ENCODE results near the gene MMP28.

Gene MMP28

DNA sequence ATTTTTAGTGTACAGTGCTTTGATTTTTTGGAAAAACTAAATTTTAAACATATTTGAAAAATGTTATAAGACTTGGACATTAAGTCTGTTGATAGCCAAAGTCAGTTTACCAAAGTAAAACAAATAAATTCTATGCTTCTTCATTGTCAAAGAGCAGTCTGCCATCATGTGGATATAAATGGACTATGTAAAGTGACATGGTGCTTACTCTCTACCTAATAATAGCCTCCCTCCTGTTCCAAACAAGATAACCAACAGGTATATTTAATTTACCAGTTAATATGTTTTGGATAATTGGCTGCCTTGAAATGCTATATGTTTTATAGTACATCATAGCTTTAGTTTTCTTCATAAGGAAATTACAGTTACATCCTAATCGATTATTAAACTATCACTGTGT lies 29.8 kb upstream of the MMP28 start:
- TF ChIP-seq ZFX (IDR thresholded peaks at IDR 0.05) = no peak
- TF ChIP-seq, protein P1, sequence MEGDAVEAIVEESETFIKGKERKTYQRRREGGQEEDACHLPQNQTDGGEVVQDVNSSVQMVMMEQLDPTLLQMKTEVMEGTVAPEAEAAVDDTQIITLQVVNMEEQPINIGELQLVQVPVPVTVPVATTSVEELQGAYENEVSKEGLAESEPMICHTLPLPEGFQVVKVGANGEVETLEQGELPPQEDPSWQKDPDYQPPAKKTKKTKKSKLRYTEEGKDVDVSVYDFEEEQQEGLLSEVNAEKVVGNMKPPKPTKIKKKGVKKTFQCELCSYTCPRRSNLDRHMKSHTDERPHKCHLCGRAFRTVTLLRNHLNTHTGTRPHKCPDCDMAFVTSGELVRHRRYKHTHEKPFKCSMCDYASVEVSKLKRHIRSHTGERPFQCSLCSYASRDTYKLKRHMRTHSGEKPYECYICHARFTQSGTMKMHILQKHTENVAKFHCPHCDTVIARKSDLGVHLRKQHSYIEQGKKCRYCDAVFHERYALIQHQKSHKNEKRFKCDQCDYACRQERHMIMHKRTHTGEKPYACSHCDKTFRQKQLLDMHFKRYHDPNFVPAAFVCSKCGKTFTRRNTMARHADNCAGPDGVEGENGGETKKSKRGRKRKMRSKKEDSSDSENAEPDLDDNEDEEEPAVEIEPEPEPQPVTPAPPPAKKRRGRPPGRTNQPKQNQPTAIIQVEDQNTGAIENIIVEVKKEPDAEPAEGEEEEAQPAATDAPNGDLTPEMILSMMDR (conservative IDR thresholded peaks at IDR 0.05) = no peak
- no peak overlapping the region for H3K27ac ChIP-seq

DNA sequence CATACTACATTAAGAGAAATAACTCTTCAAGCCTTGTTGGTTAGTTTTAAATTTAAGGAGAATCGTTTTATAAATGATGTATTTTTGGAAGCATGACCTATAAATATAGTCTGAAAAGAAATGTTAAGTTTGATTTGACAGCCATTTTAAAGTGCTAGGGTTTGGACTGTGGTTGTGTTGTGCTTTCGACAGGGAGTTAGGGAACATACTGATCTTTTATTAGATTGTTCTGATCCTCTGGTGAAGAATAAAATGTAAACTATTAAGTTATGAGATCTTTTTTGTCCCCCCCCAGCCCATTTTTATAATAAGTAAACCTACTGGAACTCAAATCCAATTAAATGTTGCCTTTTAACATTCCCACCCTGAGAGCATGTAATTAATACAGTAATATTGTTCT lies 25.9 kb upstream of the MMP28 start:
- no peak overlapping the region for H3K27ac ChIP-seq
- TF ChIP-seq ZFX (IDR thresholded peaks at IDR 0.05) = no peak
- TF ChIP-seq, protein P1 (conservative IDR thresholded peaks at IDR 0.05) = no peak

DNA sequence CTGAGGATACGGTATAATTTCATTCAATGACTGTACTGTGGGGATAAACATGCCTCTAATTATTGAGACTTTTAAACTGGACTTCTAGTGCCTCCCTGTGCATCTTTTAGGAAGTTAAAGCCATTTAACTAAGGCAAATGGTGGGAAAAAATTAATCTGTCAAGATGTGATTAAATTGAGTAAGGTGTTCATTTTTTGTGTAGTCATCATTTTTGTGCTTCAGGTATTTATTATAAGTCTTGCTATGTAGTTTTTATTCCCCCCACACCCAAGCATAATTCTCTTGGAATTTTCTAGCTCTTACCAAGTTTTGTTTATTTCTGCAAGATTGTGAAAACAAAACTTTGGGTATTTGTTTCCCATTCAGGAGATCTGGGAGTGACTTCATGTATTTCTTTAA lies 24.0 kb upstream of the MMP28 start:
- H3K27ac ChIP-seq = no peak overlapping the region
- TF ChIP-seq, protein P1 (conservative IDR thresholded peaks at IDR 0.05) = no peak
- TF ChIP-seq ZFX (IDR thresholded peaks at IDR 0.05) = no peak

DNA sequence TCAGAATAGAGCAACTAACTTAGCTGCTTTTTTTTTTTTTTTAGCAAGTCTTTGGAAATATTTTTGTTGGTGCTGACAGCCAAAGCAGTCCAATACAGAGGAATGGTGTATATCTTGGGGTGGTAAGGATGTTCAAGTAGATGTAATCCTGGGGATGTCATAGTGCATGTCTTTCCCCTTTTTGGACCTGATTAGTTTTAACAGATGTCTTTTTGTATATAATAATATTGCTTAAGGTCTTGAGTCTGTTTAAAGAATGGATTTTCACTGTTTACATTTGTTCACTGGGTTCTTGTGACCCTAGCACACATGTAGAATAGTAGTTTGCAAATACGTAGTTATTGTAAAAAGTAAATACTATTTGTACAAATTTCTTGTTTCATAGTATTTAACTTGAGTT lies 21.8 kb upstream of the MMP28 start:
- TF ChIP-seq, protein P1 (conservative IDR thresholded peaks at IDR 0.05) = no peak
- TF ChIP-seq ZFX (IDR thresholded peaks at IDR 0.05) = no peak
- H3K27ac ChIP-seq = no peak overlapping the region

DNA sequence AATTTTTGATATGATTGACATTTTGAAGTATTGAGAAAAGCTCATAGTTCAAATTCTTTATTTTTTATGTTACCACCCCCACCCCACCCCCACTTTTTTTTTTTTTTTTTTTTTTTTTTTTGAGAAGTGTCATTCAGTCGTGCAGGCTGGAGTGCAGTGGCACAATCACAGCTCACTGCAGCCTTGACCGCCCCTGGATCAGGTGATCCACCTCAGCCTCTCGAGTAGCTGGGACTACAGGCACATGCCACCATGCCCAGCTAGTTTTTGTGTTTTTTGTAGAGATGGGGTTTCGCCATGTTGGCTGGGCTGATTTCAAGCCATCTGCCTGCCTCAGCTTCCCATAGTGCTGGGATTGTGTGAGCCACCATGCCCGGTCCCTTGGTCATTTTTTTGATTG lies 21.3 kb upstream of the MMP28 start:
- TF ChIP-seq, protein P1 (conservative IDR thresholded peaks at IDR 0.05) = no peak
- TF ChIP-seq ZFX (IDR thresholded peaks at IDR 0.05) = no peak
- no peak overlapping the region for H3K27ac ChIP-seq

DNA sequence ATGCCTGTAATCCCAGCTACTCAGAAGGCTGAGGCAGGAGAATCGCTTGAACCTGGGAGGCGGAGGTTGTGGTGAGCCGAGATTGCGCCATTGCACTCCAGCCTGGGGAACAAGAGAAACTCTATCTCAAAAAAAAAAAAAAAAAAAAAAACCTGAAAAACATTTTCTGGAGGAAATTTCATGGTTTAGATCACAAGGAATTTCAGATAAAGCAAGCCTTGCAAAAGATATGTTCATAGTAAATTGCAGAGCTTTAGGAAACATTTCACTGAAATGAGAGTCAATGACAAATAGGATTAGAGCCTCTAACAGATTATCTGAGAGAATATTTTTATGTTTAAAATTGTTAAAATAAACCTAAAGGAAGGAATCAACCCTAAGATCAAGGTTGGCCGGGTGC lies 17.0 kb upstream of the MMP28 start:
- H3K27ac ChIP-seq = no peak overlapping the region
- TF ChIP-seq, protein P1 (conservative IDR thresholded peaks at IDR 0.05) = no peak
- no peak for TF ChIP-seq ZFX (IDR thresholded peaks at IDR 0.05)

DNA sequence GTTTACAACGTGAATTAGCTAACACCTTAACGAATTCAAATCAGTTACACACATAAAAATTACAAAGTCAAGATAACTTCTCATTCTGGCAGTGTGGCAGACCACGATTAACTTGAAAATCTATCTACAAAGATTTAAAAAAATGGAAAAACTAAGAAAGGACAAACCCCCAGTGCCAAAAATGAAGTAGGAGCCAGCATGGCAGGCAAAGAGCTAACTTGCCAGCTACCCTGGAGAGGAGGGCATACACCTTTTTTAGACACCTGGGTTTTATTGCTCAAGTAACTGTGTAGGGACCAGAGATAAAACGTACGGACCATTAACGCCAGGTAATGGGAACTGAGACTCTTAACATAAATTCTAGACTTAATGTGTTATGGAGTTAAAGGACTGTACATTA lies 16.3 kb upstream of the MMP28 start:
- no peak for TF ChIP-seq ZFX (IDR thresholded peaks at IDR 0.05)
- TF ChIP-seq, protein P1 (conservative IDR thresholded peaks at IDR 0.05) = no peak
- no peak overlapping the region for H3K27ac ChIP-seq
